SK-MEL-5 (cell line): ENCODE results near the gene COL18A1. TPM values are rescaled to one million over a fixed set of nuclear protein-coding genes. Genes with fewer than 3 reads are reported as not detected.
A peak's percentile ranks its signal among the peaks of the same experiment; 100 is the strongest.
"Not testable (repeated sequence)": the region's sequence is repeated elsewhere in the genome, so short reads cannot be mapped to it uniquely, and the experiment has no call there.

Experiments
- DNase-seq: peaks from one replicate; pipeline ENCODE4 v3.0.0-alpha.2; 2016; ENCODE audit warnings: low read depth, low spot score
- in situ Hi-C: cut with HindIII; loops from 2 replicates; pipeline ENCODE4 v1.10.0; 2016; ENCODE audit warnings: low sequenced_read_pairs, high pct_unique_total_duplicates, low pct_unique_long_range_greater_than_20kb
- total RNA-seq: library from RNA; depleted of rRNA; stranded (reverse); fragments of >200 nt; shearing (Covaris generic); gene quantifications from 2 replicates; pipeline ENCODE4 v1.2.3, GENCODE V29; 2014

The COL18A1 gene
- total RNA-seq, 1 experiment from 2014 or later: 12.4 TPM

DNA sequence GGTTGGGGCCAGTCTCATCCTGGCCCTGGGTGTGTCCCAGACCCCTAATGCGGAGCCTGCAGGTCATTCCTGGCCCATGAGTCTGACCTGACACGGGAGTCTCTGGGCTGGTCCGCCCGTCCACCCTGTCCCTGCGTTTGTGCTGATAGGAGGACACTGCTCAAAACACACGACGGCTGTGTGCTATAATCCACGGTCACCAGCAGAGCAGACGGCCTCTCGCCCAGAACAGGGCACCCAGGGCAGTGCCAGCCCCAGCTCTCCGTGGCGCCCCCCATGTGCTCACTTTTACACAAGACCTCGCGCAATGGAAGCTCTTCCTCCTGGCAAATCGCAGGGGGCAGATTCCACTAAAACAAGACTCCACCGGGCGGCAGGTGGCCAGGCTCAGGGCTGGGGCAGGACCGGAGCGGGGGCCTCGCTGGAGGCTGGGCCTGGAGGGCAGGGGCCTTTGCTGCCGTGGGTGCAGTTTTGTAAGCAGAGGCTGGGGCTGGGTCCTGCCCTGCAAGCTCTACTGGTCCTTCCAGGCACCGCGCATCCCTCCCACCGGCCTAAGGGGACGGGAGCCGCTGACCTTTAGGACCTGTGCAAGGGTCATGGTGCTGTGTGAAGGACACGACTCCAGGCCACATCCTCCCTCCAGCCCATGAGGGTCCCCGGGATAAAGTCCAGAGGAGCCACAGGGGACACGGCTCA lies 147.9 kb downstream of the COL18A1 start:
- in situ Hi-C loops: no loop called here
- DNase-seq: no peak

GRCh38 chr21:45554477-45555175 lies 149.7 kb downstream of the COL18A1 start:
- in situ Hi-C loops: no loop called here
- DNase-seq: peak; percentile 54

GRCh38 chr21:45555251-45555556 lies 150.2 kb downstream of the COL18A1 start:
- in situ Hi-C loops: no loop called here
- DNase-seq: no peak

DNA sequence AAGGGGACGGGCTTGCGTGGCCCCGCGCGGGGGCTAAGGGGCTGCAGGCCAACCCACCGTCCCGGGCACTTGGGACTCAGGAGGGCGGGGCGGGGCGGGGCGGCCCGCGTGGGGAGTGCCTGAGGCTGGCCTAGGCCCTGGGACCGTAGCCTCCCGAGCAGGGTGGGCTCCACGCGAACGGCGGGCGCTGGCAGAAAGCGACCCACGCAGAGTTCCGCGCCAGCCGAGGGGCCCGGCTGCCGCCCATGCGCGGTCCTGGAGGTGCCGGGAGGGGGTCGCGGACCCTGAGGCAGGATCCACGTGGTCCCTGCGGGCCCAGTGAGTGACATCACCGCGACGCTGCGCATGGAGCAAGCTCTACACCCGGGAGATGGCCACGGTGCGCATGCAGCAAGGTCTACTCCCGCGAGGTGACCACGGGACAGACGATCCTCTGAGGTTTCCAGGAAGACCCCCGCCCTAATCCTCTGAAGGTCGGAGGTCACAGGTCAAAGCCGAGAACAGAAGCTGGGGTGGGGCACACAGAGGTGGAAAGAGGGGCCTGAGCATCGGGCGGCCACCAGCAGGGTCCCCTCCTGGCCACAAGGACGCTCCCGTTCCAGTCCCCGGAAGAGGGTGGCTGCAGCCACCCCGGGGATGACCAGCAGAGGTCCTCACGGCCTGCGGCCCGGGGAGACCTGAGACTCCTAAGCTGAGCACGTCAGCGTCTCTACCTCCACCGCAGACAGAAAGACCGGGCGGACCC lies 150.8 kb downstream of the COL18A1 start:
- in situ Hi-C loops: no loop called here
- peak; percentile 68 for DNase-seq

DNA sequence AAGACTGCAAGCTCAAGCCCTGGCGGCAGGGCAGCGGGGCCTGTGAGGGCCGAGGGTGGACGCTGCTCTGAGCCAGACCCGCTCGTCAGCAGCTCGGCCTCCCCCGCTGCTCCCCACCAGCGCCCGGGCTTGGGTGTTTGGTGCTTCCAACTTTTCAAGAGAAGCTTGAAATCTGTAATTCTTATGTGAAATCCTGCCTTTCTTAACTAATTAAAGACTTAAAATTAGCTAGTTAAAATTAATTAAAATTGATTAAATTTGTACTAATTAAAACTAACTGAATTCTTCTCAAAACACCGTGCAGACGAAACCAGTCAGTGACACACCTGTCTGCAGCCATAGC lies 151.3 kb downstream of the COL18A1 start:
- no peak for DNase-seq
- in situ Hi-C loops: no loop called here

- in situ Hi-C loops: no loop called here
- DNase-seq: no peak
These were observed 152.0 kb downstream of the COL18A1 start for GRCh38 chr21:45556645-45557615.

GRCh38 chr21:45557616-45558043 lies 152.7 kb downstream of the COL18A1 start:
- in situ Hi-C loops: no loop called here
- DNase-seq: no peak

DNA sequence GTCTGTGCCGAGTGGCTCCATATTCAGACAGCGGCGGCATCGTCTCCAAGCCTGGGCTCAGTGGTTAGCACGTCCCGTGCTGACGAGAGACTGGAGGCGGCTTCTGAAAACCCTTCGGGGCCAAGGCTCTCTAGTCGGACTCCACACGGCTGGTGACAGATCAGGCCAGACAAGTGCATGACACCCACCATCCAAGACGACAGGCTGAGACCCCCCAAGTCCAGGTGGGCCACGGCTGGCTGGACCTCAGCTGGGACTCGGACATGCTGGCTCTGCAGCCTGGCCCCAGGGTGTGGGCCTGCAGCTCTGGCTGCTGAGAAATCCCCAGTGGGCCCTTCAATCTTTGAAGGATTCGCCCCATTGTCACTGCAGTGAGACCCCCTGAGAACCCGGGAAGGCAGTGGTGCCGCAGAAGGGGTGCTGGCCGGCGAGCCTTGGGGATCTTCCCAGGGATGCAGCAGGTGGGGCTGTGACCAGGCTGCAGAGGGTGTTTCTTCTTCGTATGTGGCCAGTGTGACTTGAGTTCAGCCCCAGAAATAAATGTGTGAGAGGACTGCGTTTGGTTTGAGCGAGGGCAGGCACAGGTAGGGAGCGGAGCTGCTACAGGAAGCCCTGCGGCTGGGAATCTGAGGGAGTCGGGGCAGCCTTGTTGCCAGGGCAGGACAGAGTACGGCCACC lies 153.2 kb downstream of the COL18A1 start:
- in situ Hi-C loops: no loop called here
- no peak for DNase-seq

GRCh38 chr21:45559216-45560105 lies 154.5 kb downstream of the COL18A1 start:
- in situ Hi-C loops: no loop called here
- no peak for DNase-seq

DNA sequence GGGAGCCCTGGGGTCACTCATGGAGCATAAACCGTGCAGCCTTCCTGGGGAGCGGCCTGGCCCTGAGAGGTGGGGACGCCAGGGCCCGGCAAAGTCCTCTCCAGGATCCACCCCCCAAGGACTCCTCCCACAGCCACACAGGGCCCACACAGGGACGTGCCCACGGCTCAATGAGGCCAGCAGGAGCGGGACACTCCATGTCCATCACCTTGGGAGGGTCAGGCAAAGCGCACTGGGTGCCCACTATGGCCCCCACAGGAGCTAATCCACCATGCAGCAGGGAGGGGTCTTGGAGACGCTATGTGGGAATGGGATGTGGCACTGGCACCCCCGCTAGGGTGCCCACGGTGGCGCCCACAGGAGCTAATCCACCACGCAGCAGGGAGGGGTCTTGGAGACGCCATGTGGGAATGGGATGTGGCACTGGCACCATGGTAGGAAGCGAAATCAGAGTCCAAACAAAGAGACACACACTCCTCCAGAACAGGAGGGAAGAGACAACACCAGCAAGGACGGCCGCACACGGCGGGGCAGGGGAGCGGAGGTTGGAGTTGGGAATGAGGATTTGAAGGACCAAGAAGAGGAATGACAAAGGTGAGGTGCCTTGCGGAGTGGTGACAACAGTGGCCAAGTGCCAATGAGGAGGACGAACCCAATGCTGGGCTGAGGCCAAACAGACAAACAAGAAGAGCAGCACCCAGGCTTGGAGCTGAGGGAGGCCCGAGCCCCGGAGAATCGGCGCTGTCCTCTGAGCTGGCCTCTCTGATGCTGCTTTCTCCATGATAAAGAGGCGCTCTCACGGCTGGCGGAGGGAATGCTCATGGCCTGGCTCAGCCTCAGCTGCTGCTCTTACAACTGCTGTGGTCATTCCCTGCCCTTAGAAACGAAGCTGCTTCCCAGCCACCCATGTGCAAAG lies 155.4 kb downstream of the COL18A1 start:
- no peak for DNase-seq
- in situ Hi-C loops: no loop called here

- in situ Hi-C loops: not testable (repeated sequence)
These were observed 156.3 kb downstream of the COL18A1 start for GRCh38 chr21:45561241-45561640.

GRCh38 chr21:45562402-45562801 lies 157.4 kb downstream of the COL18A1 start:
- no peak for DNase-seq
- in situ Hi-C loops: no loop called here

More at GRCh38 chr21:45561241-45561640, 156.3 kb downstream of the COL18A1 start:
- DNase-seq: not testable (repeated sequence)

- DNase-seq: no peak
- in situ Hi-C loops: no loop called here
These were observed 158.0 kb downstream of the COL18A1 start for GRCh38 chr21:45562965-45563364.
